HG02973 (cell line): Measurements from ENCODE around the gene EEFSEC.

Source experiments
- ATAC-seq: cut with Tn5 transposase; IDR thresholded peaks from one replicate; pipeline ENCODE4 v1.9.1; 2021; ENCODE audit warnings: moderate library complexity; ENCODE audit not compliant: unreplicated experiment

Gene EEFSEC

GRCh38 chr3:128238184-128238489, 84.9 kb downstream of the EEFSEC start:
- no peak for ATAC-seq

- ATAC-seq = no peak
Measured at GRCh38 chr3:128239304-128239703, 86.0 kb downstream of the EEFSEC start.

- no peak for ATAC-seq
Measured at GRCh38 chr3:128240232-128240631, 87.0 kb downstream of the EEFSEC start.

GRCh38 chr3:128241741-128242140, 88.5 kb downstream of the EEFSEC start:
- ATAC-seq = no peak

- ATAC-seq = no peak
Measured at GRCh38 chr3:128242818-128243601, 89.7 kb downstream of the EEFSEC start.

GRCh38 chr3:128243602-128244504, 90.6 kb downstream of the EEFSEC start:
- no peak for ATAC-seq

GRCh38 chr3:128245460-128245859, 92.2 kb downstream of the EEFSEC start:
- no peak for ATAC-seq

- ATAC-seq = no peak
Measured at GRCh38 chr3:128247666-128248409, 94.6 kb downstream of the EEFSEC start.

GRCh38 chr3:128252083-128252482, 98.8 kb downstream of the EEFSEC start:
- ATAC-seq = no peak

- no peak for ATAC-seq
Measured at GRCh38 chr3:128253150-128253549, 99.9 kb downstream of the EEFSEC start.

- no peak for ATAC-seq
Measured at GRCh38 chr3:128254066-128254590, 100.8 kb downstream of the EEFSEC start.

- no peak for ATAC-seq
Measured at GRCh38 chr3:128254967-128255366, 101.7 kb downstream of the EEFSEC start.

GRCh38 chr3:128256131-128256530, 102.8 kb downstream of the EEFSEC start:
- ATAC-seq = no peak

GRCh38 chr3:128257632-128258031, 104.4 kb downstream of the EEFSEC start:
- ATAC-seq = no peak

GRCh38 chr3:128260275-128260674, 107.0 kb downstream of the EEFSEC start:
- no peak for ATAC-seq

- no peak for ATAC-seq
Measured at GRCh38 chr3:128262457-128262856, 109.2 kb downstream of the EEFSEC start.

- ATAC-seq = no peak
Measured at GRCh38 chr3:128263118-128263517, 109.8 kb downstream of the EEFSEC start.

GRCh38 chr3:128263946-128264345, 110.7 kb downstream of the EEFSEC start:
- no peak for ATAC-seq

GRCh38 chr3:128266453-128266852, 113.2 kb downstream of the EEFSEC start:
- no peak for ATAC-seq

- no peak for ATAC-seq
Measured at GRCh38 chr3:128267541-128267940, 114.3 kb downstream of the EEFSEC start.
